HepG2 (cell line): ENCODE data around the gene TUBB4B. TPM values are rescaled to one million over a fixed set of nuclear protein-coding genes. Genes with fewer than 3 reads are reported as not detected.
A peak's percentile ranks its signal among the peaks of the same experiment; 100 is the strongest.

ENCODE experiments used
- LCORL ChIP-seq, 2 experiments: fragments of 450-650 bp in 1 of 2; sonication (generic) in 1 of 2; formaldehyde crosslinking in 1 of 2; IDR thresholded peaks; 2 replicates each; pipeline versions ENCODE4 v1.5.0 to v1.6.1; 2017 to 2020; ENCODE audit warnings: antibody characterized with exemption in 1 of 2, missing genetic modification reagents in 1 of 2
- UBTF ChIP-seq: sonication (generic); formaldehyde crosslinking; IDR thresholded peaks from 2 replicates; pipeline ENCODE4 v1.4.0; 2020; ENCODE audit warnings: mild to moderate bottlenecking, missing genetic modification reagents
- YEATS2 ChIP-seq: sonication (generic); formaldehyde crosslinking; IDR thresholded peaks from 2 replicates; pipeline ENCODE4 v1.4.0; 2020; ENCODE audit warnings: missing genetic modification reagents, borderline replicate concordance
- ZBTB2 ChIP-seq: sonication (generic); formaldehyde crosslinking; IDR thresholded peaks from 2 replicates; pipeline ENCODE4 v1.8.0; 2022; ENCODE audit warnings: low read depth, missing genetic modification reagents
- ZNF382 ChIP-seq: sonication (generic); formaldehyde crosslinking; IDR thresholded peaks from 2 replicates; pipeline ENCODE4 v1.5.0; 2020; ENCODE audit warnings: missing genetic modification reagents, mild to moderate bottlenecking, borderline replicate concordance
- ZNF781 ChIP-seq: sonication (generic); formaldehyde crosslinking; IDR thresholded peaks from 2 replicates; pipeline ENCODE4 v1.5.1; 2020; ENCODE audit warnings: borderline replicate concordance, mild to moderate bottlenecking, missing genetic modification reagents; ENCODE audit errors: not compliant biosample characterization
- polyA plus RNA-seq, 8 experiments: library from polyadenylated mRNA; depleted of rRNA in 3 of 8; stranded (reverse) in 7 of 8; unstranded in 1 of 8; fragments of >200 nt; fragmentation: Illumina TruSeq in 4 of 8; extraction: Trizol in 4 of 8; gene quantifications; 2 replicates each; pipeline versions ENCODE4 v1.2.1 to v1.2.3, GENCODE V29; 2011 to 2016; ENCODE audit warnings: low read depth in 4 of 8, missing spikeins in 1 of 8, mixed read lengths in 1 of 8; ENCODE audit not compliant: insufficient read depth in 1 of 8
- total RNA-seq, 5 experiments: library from RNA; depleted of rRNA; stranded (reverse); fragments of >200 nt; fragmentation: Illumina TruSeq; extraction: Trizol; gene quantifications; 2 replicates each; pipeline ENCODE4 v1.2.3, GENCODE V29; 2016; ENCODE audit warnings: low read depth in 1 of 5
- TF ChIP-seq, protein P1 (sequence below): sonication (generic); formaldehyde crosslinking; IDR thresholded peaks from 2 replicates; pipeline ENCODE4 v1.4.0; 2020; ENCODE audit warnings: mild to moderate bottlenecking, low read depth, missing genetic modification reagents
- TF ChIP-seq, protein P2 (sequence below): sonication (generic); formaldehyde crosslinking; IDR thresholded peaks from 2 replicates; pipeline ENCODE4 v1.5.0; 2020; ENCODE audit warnings: missing genetic modification reagents, mild to moderate bottlenecking, borderline replicate concordance

TUBB4B gene
- total and polyA plus RNA-seq, 2 of the 13 experiments (the other 11 are each of a cell fraction or from before 2014, with no cell fraction given), result 182 to 412 TPM

- peak; percentile 60 for TF ChIP-seq UBTF (CRISPR knock-in tag)
- TF ChIP-seq YEATS2 (CRISPR knock-in tag), result peak; percentile 40; the same call in 1 of the 2 replicates
- no peak for TF ChIP-seq ZNF382 (CRISPR knock-in tag)
- TF ChIP-seq, protein P1, sequence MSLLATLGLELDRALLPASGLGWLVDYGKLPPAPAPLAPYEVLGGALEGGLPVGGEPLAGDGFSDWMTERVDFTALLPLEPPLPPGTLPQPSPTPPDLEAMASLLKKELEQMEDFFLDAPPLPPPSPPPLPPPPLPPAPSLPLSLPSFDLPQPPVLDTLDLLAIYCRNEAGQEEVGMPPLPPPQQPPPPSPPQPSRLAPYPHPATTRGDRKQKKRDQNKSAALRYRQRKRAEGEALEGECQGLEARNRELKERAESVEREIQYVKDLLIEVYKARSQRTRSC (CRISPR knock-in tag), result no peak
- no peak for TF ChIP-seq ZBTB2 (CRISPR knock-in tag)
- TF ChIP-seq, protein P2, sequence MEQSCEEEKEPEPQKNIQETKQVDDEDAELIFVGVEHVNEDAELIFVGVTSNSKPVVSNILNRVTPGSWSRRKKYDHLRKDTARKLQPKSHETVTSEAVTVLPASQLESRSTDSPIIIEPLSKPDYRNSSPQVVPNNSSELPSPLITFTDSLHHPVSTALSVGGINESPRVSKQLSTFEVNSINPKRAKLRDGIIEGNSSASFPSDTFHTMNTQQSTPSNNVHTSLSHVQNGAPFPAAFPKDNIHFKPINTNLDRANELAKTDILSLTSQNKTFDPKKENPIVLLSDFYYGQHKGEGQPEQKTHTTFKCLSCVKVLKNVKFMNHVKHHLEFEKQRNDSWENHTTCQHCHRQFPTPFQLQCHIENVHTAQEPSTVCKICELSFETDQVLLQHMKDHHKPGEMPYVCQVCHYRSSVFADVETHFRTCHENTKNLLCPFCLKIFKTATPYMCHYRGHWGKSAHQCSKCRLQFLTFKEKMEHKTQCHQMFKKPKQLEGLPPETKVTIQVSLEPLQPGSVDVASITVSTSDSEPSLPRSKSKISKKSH (CRISPR knock-in tag), result no peak
- TF ChIP-seq LCORL (IDR thresholded peaks at IDR 0.05), result no peak
- TF ChIP-seq LCORL (CRISPR knock-in tag; IDR thresholded peaks at IDR 0.05), result no peak; the same call in 1 of the 2 replicates
- TF ChIP-seq ZNF781 (CRISPR knock-in tag), result no peak
Observed at GRCh38 chr9:137253717-137254623, 12.9 kb downstream of the TUBB4B start (continued).
